Gastroesophageal sphincter (tissue), 3 donors: ENCODE data around the gene PRAC1.

Experiments
- CTCF ChIP-seq, 4 experiments: fragments of 200-600 bp in 2 of 4; fragments of 450-650 bp in 2 of 4; sonication (generic) in 1 of 4; IDR thresholded peaks; one replicate each; pipeline ENCODE4 v1.5.1; 2017 to 2019; ENCODE audit warnings: antibody characterized with exemption in 4 of 4, mild to moderate bottlenecking in 2 of 4, moderate library complexity in 2 of 4
- EP300 ChIP-seq: sonication (generic); formaldehyde crosslinking; IDR thresholded peaks from one replicate; pipeline ENCODE4 v1.6.1; 2017; ENCODE audit warnings: antibody characterized with exemption, mild to moderate bottlenecking
- POLR2AphosphoS5 ChIP-seq: sonication (generic); formaldehyde crosslinking; IDR thresholded peaks from one replicate; pipeline ENCODE4 v1.6.1; 2017; ENCODE audit warnings: antibody characterized with exemption

DNA sequence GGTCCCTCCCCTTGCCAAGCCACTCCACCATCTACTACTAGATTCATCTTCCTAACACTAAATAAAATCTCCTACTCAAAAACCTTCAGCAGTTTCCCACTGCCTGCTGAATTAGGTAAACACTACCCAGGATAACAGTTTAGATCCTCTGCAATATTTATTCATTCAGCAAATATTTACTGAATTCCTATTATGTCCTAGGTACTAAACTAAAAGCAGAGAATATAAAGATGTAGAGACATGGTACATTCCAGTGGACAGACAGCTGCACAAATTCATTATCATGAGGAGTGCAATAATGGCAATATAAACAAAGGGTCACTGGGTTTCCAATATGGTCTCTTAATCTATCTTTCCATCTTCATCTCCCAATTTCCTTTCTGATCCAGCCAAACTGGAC, 37.0 kb upstream of the PRAC1 start:
- TF ChIP-seq POLR2AphosphoS5 (no peak), EP300 (no peak), CTCF (IDR thresholded peaks at IDR 0.05) (no peak)
